Upper lobe of left lung (tissue), 6 donors: ENCODE measurements around the gene TRAF1. TPM values are rescaled to one million over a fixed set of nuclear protein-coding genes. Genes with fewer than 3 reads are reported as not detected.

Source experiments
- ATAC-seq, 2 donors: fragments of 200-7000 bp; cut with Tn5 transposase; one replicate each; pipeline ENCODE4 v1.9.1; 2022; ENCODE audit warnings: mild to moderate bottlenecking in 2 of 2, moderate library complexity in 2 of 2; ENCODE audit not compliant: low FRiP score in 2 of 2
- DNase-seq, 2 donors: peaks; one replicate each; pipeline ENCODE4 v3.0.0-alpha.2; 2019 to 2020
- H3K27ac ChIP-seq, 4 donors: fragments of 200-600 bp; sonication (generic); one replicate each; pipeline ENCODE4 v1.5.1; 2016 to 2019
- H3K27me3 ChIP-seq, 4 donors: fragments of 200-600 bp; sonication (generic); one replicate each; pipeline ENCODE4 v1.5.1; 2017 to 2019
- H3K36me3 ChIP-seq, 4 donors: fragments of 200-600 bp; sonication (generic); one replicate each; pipeline ENCODE4 v1.5.1; 2016 to 2019
- H3K4me1 ChIP-seq, 4 donors: fragments of 200-600 bp; sonication (generic); one replicate each; pipeline ENCODE4 v1.5.1; 2018 to 2019
- H3K4me3 ChIP-seq, 4 donors: fragments of 200-600 bp; sonication (generic); one replicate each; pipeline ENCODE4 v1.5.1; 2017 to 2019; ENCODE audit warnings: mild to moderate bottlenecking in 2 of 4, moderate library complexity in 1 of 4
- H3K9me3 ChIP-seq, 4 donors: fragments of 200-600 bp; sonication (generic); one replicate each; pipeline ENCODE4 v1.5.1; 2018 to 2019
- CTCF ChIP-seq, 6 experiments: fragments of 450-650 bp in 4 of 6; fragments of 200-600 bp in 2 of 6; sonication (generic) in 2 of 6; IDR thresholded peaks; one replicate each; pipeline ENCODE4 v1.5.1; 2016 to 2019; ENCODE audit warnings: antibody characterized with exemption in 6 of 6
- EP300 ChIP-seq, 4 donors: sonication (generic); formaldehyde crosslinking; IDR thresholded peaks; one replicate each; pipeline ENCODE4 v1.5.1; 2017; ENCODE audit warnings: antibody characterized with exemption in 4 of 4, control low read depth in 2 of 4
- POLR2A ChIP-seq, 4 donors: fragments of 450-650 bp; IDR thresholded peaks; one replicate each; pipeline ENCODE4 v1.5.1; 2016 to 2017; ENCODE audit warnings: antibody characterized with exemption in 4 of 4, mild to moderate bottlenecking in 2 of 4
- POLR2AphosphoS5 ChIP-seq, 2 donors: sonication (generic); formaldehyde crosslinking; IDR thresholded peaks; one replicate each; pipeline ENCODE4 v1.5.1; 2017; ENCODE audit warnings: antibody characterized with exemption in 2 of 2
- WGBS, 2 donors: methylation state at CpG; one replicate each; pipeline ENCODE4 v1.1.5; 2017 to 2018; 5-methylcytosine and 5-hydroxymethylcytosine counted together
- total RNA-seq, 6 donors: library from RNA; depleted of rRNA in 4 of 6; stranded (reverse); fragments of >200 nt in 4 of 6; gene quantifications; one replicate each; pipeline versions ENCODE4 v1.1.0 to v1.2.1, GENCODE V29; 2016 to 2021
- donor health status: DM: no; HTN: no; CAD: no; lungs with moderate emphysema.
- donor health status: DM: no; HTN: yes; CAD: no; lungs with severe emphysema.

The TRAF1 gene
- total RNA-seq, 6 donors from 2014 or later = 2.9 to 29.3 (median 6.6) TPM

- ATAC-seq (peak; percentile 28 to 38), DNase-seq (peak in 1 of 2 donors; percentile 66)
- 24 to 43% methylated on average over 8 of the region's 8 CpGs for WGBS, 2 donors
- no peak for TF ChIP-seq EP300 (IDR thresholded peaks at IDR 0.05)
- peak in 1 of 2 donors; percentile 6 for TF ChIP-seq POLR2AphosphoS5 (IDR thresholded peaks at IDR 0.05)
- Histone ChIP-seq H3K27me3 (no peaks in the 10 kb centered on the region), H3K36me3 (no peaks in the 10 kb centered on the region), H3K9me3 (no peaks in the 10 kb centered on the region), H3K27ac (peak overlapping the region; percentile 69 to 85 (median 72)), H3K4me3 (no peak overlapping the region), H3K4me1 (peaks cover 31 to 42% (median 39%) of the 10 kb centered on the region in 4 donors)
Observed at GRCh38 chr9:120942186-120943001, 15.8 kb upstream of the TRAF1 start.

DNA sequence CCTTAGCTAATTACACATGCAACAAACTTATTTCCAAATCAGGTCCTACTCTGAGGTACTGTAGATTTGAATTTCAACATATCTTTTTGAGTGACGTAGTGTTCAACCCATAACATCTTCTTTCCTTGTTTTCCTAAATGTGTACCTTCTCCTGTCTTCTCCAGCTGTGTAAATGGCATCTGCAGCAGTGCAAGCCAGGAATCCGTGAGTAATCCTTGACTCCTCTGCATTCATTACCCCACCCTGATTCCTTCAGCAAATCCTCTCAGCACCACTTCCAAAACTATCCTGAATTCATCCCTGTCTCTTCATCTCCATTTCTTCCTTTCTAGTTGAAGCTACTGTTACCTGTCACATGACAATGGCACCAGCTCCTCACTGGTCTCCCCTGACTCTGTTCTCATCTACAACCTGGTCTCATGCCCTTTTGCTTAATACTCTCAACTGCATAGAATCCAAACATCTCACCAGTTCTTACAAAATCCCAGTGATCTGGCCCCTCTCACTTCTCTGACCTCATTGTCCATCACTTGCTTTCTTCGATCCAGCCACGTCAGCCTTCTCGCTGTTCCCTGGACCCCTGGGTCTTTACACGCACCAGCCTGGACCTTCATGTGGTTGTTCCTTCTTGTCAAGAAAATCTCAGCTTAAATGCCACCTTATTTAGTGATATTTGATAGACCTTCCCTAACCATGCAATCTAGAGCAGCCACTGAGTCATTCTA lies 14.6 kb upstream of the TRAF1 start:
- 80 to 87% methylated on average over 6 of the region's 6 CpGs for WGBS, 2 donors
- Histone ChIP-seq H3K36me3 (no peaks in the 10 kb centered on the region), H3K9me3 (no peaks in the 10 kb centered on the region), H3K4me3 (no peak overlapping the region), H3K4me1 (peaks cover 36 to 46% (median 43%) of the 10 kb centered on the region in 4 donors), H3K27ac (peak overlapping the region in 2 of 4 donors; percentile 21 to 26), H3K27me3 (no peaks in the 10 kb centered on the region)
- no peak for TF ChIP-seq POLR2AphosphoS5 (IDR thresholded peaks at IDR 0.05)
- TF ChIP-seq POLR2A (IDR thresholded peaks at IDR 0.05) = no peak
- no peak for TF ChIP-seq EP300 (IDR thresholded peaks at IDR 0.05)
- no peak for TF ChIP-seq CTCF (IDR thresholded peaks at IDR 0.05)
- ATAC-seq (peak in 1 of 2 donors; percentile 50), DNase-seq (no peak)

GRCh38 chr9:120940573-120940972 lies 14.0 kb upstream of the TRAF1 start:
- ATAC-seq (no peak), DNase-seq (peak in 1 of 2 donors; percentile 37)
- H3K4me1 ChIP-seq = peaks cover 42 to 50% (median 47%) of the 10 kb centered on the region in 4 donors
- no peak overlapping the region for H3K27ac ChIP-seq
- 93% methylated on average over 10 of the region's 10 CpGs for WGBS, 2 donors
- TF ChIP-seq CTCF (IDR thresholded peaks at IDR 0.05) = no peak
- no peak for TF ChIP-seq POLR2AphosphoS5 (IDR thresholded peaks at IDR 0.05)
- no peak for TF ChIP-seq EP300 (IDR thresholded peaks at IDR 0.05)
- no peak for TF ChIP-seq POLR2A (IDR thresholded peaks at IDR 0.05)
- no peak overlapping the region for H3K4me3 ChIP-seq
- H3K27me3 ChIP-seq = no peaks in the 10 kb centered on the region
- H3K36me3 ChIP-seq = no peaks in the 10 kb centered on the region
- no peaks in the 10 kb centered on the region for H3K9me3 ChIP-seq

DNA sequence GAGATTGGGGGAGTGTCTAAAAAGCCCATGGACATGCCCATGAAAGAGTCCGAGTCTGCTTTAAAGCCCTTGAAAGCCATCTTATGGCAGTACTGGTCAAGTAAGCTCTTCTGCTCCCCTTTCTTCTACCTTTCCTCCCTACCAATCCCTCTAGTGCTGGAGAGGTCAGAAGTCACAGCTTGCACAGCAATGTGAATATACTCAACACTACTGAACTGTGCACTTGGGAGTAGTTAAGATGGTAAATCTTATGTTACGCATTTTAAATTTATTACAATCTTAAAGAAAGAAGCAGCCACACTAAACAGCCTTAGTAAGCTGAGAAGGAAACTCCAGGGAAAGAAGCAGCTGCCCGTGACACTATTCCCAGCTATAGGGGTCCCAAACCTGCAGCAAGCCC lies 12.3 kb upstream of the TRAF1 start:
- DNase-seq (no peak), ATAC-seq (no peak)
- Histone ChIP-seq H3K4me3 (no peak overlapping the region), H3K36me3 (no peaks in the 10 kb centered on the region), H3K4me1 (peaks cover 59 to 67% (median 64%) of the 10 kb centered on the region in 4 donors), H3K9me3 (no peaks in the 10 kb centered on the region), H3K27me3 (no peaks in the 10 kb centered on the region), H3K27ac (no peak overlapping the region)
- TF ChIP-seq POLR2AphosphoS5 (IDR thresholded peaks at IDR 0.05) (no peak), POLR2A (IDR thresholded peaks at IDR 0.05) (no peak), CTCF (IDR thresholded peaks at IDR 0.05) (no peak), EP300 (IDR thresholded peaks at IDR 0.05) (no peak)
- 92 to 97% methylated on average over 3 of the region's 3 CpGs for WGBS, 2 donors

DNA sequence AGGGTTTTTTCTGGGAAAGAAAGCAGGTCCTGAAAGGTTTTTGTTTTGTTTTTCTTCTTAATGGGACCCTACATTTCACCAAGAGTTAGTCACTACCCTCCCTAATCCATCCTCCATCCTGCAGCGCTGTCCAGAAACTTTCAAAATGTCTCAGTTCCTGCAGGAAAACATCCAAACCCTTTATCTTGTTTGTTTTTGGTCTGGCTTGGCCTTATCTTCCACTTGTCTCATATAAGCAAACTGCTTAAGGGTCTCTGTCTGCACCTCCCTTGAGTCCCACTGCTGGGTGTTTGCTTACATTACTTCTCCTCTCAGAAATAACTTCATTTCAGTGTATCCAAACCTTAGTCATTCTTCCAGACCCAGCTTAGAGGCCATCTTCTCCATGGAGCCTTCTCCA lies 11.0 kb upstream of the TRAF1 start:
- ATAC-seq = peak in 1 of 2 donors; percentile 6
- TF ChIP-seq POLR2A (IDR thresholded peaks at IDR 0.05) (no peak), CTCF (IDR thresholded peaks at IDR 0.05) (no peak), EP300 (IDR thresholded peaks at IDR 0.05) (no peak), POLR2AphosphoS5 (IDR thresholded peaks at IDR 0.05) (no peak)
- H3K4me1 ChIP-seq = peaks cover 59 to 67% (median 62%) of the 10 kb centered on the region in 4 donors
- no peaks in the 10 kb centered on the region for H3K9me3 ChIP-seq
- no peaks in the 10 kb centered on the region for H3K36me3 ChIP-seq
- DNase-seq = no peak
- 36 to 59% methylated on average over 1 of the region's 1 CpG for WGBS, 2 donors
- no peaks in the 10 kb centered on the region for H3K27me3 ChIP-seq
- H3K4me3 ChIP-seq = no peak overlapping the region
- peak overlapping the region; percentile 6 to 82 (median 54) for H3K27ac ChIP-seq
